ENCODE results near the gene HES6.

Gene HES6

GRCh38 chr2:238254095-238254723 is 14.4 kb upstream of the HES6 start:
- no peak for DNase-seq (ENCODE audit: low read depth)

DNA sequence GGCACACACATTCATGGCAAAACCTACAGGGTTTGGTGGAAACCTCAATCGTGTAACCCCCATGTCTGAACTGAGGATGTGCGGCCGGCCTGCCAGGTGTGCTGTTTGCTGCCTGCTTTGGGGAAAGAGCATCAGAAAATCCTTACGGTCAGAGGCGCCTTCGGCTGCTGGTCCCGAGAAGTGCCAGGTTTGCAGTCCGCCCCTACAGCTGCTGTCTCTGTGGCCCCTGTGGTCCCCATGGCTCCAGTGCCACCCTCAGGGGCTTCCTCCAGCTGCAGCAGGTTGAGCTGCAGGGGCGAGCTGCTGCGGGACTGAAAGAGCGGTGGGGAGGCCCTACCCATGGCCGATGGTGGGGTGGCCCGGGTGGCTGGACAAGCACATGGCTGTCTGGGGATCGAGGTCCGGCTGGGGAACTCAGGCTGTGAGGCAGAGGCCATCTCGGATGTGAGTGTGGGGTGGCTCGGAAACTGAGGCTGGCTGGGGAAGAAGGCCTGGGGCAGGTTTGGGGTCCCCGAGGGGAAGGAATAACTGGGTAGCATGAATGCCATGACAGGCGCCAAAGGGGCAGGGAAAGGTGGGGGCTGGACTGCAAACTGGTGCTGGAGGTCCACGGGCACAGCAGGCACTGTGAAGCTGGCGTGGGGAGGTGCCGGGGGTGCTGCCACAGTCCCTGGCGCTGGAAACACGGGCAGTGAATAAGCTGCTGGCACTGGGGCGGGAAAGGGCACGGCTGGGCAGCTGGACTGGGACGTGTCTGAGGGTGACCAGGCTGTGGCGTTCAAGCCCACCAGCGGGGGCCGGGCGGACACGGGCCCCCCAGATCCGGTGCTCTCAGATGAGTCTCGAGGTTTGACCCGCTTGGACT is 13.2 kb upstream of the HES6 start:
- DNase-seq (ENCODE audit: low read depth) = no peak

- DNase-seq (ENCODE audit: low read depth) = no peak
Observed at GRCh38 chr2:238251986-238252385, 12.1 kb upstream of the HES6 start.

DNA sequence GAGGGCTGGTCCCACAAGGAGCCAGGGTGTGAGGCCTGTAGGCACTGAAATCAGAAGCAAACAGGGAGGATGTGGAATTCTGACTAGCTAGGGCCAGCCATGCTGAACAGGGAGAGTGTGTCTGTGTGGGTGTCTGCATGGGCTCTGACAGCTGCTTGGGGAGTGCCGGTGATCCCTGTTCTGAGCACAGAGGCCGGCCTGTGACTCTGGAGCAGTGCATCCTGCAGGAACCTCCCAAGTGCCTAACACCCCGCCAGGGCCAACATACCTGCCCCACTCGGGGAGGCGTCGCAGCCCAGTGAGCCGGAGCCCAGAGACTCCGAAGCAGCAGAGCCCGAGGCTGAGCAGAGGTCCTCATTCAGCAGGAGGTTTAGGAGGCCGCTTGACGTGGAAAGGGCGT is 11.5 kb upstream of the HES6 start:
- DNase-seq (ENCODE audit: low read depth) = no peak

GRCh38 chr2:238250896-238251295 is 11.1 kb upstream of the HES6 start:
- DNase-seq (ENCODE audit: low read depth) = no peak

DNA sequence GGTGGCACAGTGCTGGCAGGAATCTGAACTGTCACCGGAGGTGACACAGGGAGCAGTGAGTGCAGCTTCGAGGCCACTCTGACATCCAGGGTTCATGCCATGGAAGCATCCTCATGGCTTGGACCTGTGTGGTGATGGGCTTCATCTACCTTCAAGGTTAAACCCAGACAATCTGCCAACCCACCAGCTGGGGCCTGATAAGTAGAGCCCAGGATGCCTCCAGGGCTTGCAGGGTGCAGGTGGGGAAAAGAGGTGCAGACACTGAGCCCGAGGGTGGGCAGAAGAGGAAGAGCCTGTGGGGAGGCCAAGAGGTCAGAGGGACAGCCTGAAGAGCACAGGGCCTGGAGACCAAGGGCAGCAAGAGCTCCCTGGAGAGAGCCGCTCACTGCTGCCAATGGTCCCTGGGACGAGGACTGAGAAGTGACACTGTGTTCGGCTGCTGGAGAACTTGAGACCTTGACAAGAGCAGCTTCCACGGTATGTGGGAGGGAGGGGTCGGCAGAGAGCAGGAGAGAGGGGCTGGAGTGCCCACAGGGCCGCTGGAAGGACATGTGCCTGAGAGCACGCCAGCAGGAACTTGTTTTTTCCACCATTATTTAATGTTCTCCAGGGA is 8.1 kb upstream of the HES6 start:
- no peak for DNase-seq (ENCODE audit: low read depth)

GRCh38 chr2:238247002-238247822 is 7.4 kb upstream of the HES6 start:
- no peak for DNase-seq (ENCODE audit: low read depth)

DNA sequence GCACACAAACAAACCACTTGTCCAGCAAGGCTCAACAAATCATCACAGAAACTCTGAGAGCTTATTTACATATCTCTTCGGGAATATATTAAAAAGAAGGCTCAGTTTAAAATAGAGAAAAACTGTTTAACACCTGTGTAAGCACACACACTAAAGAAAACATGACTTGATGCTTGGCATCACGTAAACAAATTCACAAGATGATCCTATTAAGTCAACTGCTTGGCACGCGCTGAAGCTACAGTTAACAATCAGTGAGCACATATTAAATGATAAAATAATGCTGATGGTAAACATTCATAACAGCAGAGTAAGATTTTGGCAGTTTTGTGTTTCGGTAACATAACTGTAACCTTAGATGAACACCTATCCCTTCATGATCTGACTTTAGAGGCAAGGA is 4.3 kb upstream of the HES6 start:
- DNase-seq (ENCODE audit: low read depth) = no peak

DNA sequence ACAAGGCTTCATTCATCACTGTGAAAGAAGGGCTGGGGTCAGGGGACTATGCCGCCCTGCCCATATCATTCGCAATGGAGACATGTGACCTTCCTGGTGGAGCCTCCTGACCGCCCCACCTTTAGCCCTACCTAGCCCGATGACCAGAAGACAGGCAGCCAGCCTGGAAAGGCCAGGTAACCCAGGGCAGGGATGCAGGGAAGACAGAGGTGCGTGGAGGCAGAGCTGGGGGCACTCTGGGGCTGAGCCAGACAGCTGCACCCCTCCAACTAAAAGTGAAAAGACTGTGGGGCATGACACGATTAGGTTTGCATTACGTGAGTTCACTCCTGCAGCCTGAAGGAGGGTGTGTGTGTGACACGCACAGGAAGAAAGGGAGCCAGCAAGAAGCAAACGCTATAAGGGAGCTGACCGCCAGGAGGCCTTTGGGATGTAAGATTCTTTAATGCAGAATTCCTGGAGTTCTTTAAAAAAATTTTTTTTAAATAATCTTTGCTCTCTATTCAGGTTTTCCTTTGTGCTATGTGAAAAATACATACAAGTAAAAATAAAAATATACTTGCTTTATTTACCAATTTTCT is 3.7 kb upstream of the HES6 start:
- no peak for DNase-seq (ENCODE audit: low read depth)

DNA sequence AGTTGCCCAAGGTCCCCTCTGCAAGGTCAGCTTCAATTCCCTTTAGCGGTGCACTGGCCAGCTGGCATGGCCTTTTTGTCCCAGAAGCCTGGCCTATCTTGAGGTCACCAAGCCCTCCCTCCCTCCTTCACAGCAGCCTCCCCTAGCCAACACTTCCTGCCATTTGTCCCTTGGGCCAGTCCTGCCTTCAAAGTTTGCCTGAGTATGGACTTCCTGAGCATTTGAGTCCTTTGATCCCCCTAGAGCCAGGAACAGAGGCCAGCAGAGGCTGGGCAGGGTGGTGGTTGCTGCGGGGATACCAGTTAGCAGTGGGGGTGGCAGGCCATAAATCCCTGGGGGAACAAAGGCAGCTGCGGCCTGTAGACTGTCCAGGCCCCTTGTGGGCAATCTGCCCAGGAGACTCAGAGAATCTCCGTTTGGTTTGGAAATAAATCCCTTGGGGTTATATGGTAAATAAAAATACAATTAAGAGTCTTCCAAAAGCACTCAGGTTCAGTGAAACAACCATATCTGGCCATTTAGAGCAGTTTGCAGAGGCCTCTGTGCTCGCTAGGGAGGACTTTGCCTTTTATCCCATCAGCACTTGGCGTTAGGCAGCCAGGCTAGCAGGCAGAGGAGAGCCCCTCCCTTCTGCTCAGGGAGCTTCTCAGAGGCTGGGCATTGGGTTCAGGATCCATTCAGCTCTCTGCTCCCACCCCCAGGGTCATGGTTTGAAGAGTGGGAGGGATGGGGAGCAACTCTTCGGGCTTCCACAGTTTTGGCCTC is 3.1 kb upstream of the HES6 start:
- DNase-seq (ENCODE audit: low read depth) = no peak

DNA sequence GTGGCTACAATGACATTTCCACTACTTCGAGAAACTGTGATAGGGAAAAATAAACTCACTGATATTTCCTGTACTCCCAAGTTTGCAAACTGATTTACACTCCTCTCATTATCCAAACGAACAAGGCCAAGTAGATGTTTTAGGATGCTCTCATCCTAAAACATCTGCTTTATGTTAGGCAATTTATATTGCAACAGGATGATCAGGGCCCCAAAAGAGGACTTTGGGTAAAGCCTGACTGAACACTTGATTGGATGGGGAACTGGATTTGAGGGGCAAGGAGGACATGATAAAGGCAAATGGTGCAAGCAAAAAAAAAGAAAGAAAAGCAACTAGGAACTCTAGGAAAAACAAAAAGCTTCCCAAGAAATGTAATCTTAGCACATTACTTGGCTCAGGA is 2.1 kb upstream of the HES6 start:
- DNase-seq (ENCODE audit: low read depth) = no peak

GRCh38 chr2:238240757-238241711 is 1.2 kb upstream of the HES6 start:
- DNase-seq (ENCODE audit: low read depth) = no peak

- no peak for DNase-seq (ENCODE audit: low read depth)
Observed at GRCh38 chr2:238239543-238239862, 335 bp downstream of the HES6 start.

GRCh38 chr2:238238766-238239542 is 884 bp downstream of the HES6 start:
- no peak for DNase-seq (ENCODE audit: low read depth)

- DNase-seq (ENCODE audit: low read depth) = no peak
Observed at GRCh38 chr2:238238311-238238765, 1.5 kb downstream of the HES6 start.

- no peak for DNase-seq (ENCODE audit: low read depth)
Observed at GRCh38 chr2:238237431-238238135, 2.3 kb downstream of the HES6 start.

GRCh38 chr2:238236571-238236970 is 3.3 kb downstream of the HES6 start:
- no peak for DNase-seq (ENCODE audit: low read depth)

GRCh38 chr2:238235856-238236255 is 4.0 kb downstream of the HES6 start:
- DNase-seq (ENCODE audit: low read depth) = no peak

GRCh38 chr2:238235331-238235732 is 4.5 kb downstream of the HES6 start:
- no peak for DNase-seq (ENCODE audit: low read depth)

Measured in activated T-cell treated with anti-CD3 and anti-CD28 coated beads for 24 hours (primary cell).